Sciatic nerve (tissue), 2 donors: Measurements from ENCODE around the gene SLC32A1. TPM values are rescaled to one million over a fixed set of nuclear protein-coding genes. Genes with fewer than 3 reads are reported as not detected.
A peak's percentile ranks its signal among the peaks of the same experiment; 100 is the strongest.

ENCODE experiments used
- ATAC-seq: fragments of 200-7000 bp; cut with Tn5 transposase; one replicate; pipeline ENCODE4 v1.9.1; 2020; ENCODE audit warnings: mild to moderate bottlenecking, moderate library complexity
- DNase-seq: peaks from one replicate; pipeline ENCODE4 v3.0.0-alpha.2; 2020; ENCODE audit warnings: low spot score
- intact Hi-C: fragments of 100-400 bp; cut with DNase I; formaldehyde crosslinking; loops from one replicate; pipeline ENCODE4 v1.14.2; 2022
- total RNA-seq: library from RNA; stranded (reverse); fragmentation: NEBNext Ultra II Directional; extraction: Animal tissue kit (Norgen Biotek cat#: 25700); gene quantifications from one replicate; pipeline ENCODE4 v1.2.1, GENCODE V29; 2021
- donor health status: DM: no; HTN: no; CAD: no.
- donor health status: DM: no; HTN: no; CAD: no.

Gene SLC32A1
- total RNA-seq, 1 donor from 2014 or later: not detected

- intact Hi-C loops: no loop called here
- ATAC-seq (no peak), DNase-seq (no peak)
Measured at GRCh38 chr20:38724626-38725147, 401 bp downstream of the SLC32A1 start.

GRCh38 chr20:38725148-38725901, 1.0 kb downstream of the SLC32A1 start:
- DNase-seq: no peak
- no peak for ATAC-seq
- intact Hi-C loops: no loop called here

- DNase-seq: no peak
- intact Hi-C loops: no loop called here
- ATAC-seq: no peak
Measured at GRCh38 chr20:38725931-38726803, 1.9 kb downstream of the SLC32A1 start.

- DNase-seq: no peak
- no peak for ATAC-seq
- intact Hi-C loops: no loop called here
Measured at GRCh38 chr20:38726804-38727606, 2.7 kb downstream of the SLC32A1 start.

GRCh38 chr20:38727607-38728190, 3.4 kb downstream of the SLC32A1 start:
- intact Hi-C loops: no loop called here

GRCh38 chr20:38728191-38728781, 4.0 kb downstream of the SLC32A1 start:
- intact Hi-C loops: no loop called here
- DNase-seq (no peak), ATAC-seq (no peak)

More at GRCh38 chr20:38727607-38728190, 3.4 kb downstream of the SLC32A1 start:
- ATAC-seq (no peak), DNase-seq (no peak)

GRCh38 chr20:38728911-38729642, 4.8 kb downstream of the SLC32A1 start:
- intact Hi-C loops: no loop called here
- ATAC-seq (no peak), DNase-seq (no peak)

GRCh38 chr20:38729767-38730166, 5.5 kb downstream of the SLC32A1 start:
- intact Hi-C loops: no loop called here
- DNase-seq (no peak), ATAC-seq (no peak)

- ATAC-seq: no peak
- intact Hi-C loops: no loop called here
- no peak for DNase-seq
Measured at GRCh38 chr20:38730167-38730988, 6.1 kb downstream of the SLC32A1 start.

DNA sequence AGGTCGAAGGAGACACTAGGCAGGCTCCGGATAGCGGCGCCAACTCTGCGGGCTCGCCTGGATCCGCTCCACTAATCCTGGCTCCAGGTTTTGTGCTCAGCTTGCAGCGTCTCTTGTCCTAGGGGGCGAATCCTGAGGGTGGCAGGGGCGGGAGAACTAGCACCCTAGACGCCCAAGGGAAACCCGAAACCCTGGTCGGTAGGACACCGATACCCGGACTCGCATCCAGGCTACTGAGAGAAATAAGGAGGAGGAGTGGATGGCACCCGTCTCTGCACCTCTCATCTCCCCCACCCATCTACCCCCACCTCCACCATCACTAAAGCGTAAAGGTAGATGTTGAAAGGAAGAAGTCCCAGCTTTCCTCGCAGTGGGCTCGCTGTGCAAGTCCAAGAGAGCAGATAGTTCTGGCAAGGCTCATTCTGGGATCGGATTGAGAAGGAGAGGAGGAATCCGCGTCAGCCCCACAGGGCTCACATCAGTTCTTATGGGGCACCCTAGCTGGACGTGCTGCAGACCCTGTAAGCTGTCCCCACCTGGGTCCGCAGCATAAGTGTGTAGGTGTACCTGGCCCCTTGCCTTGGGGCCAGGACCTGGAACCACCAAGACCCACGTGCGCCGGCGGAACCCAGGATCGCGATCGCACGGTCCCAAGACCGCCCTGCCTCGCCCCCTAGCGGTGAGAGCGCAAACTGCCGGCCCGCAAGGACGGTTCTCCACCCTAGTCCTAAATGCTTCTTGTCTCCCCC, 6.9 kb downstream of the SLC32A1 start:
- intact Hi-C loops: no loop called here
- peak; percentile 78 for ATAC-seq
- DNase-seq: peak; percentile 79

- intact Hi-C loops: no loop called here
- DNase-seq (no peak), ATAC-seq (no peak)
Measured at GRCh38 chr20:38731738-38732113, 7.4 kb downstream of the SLC32A1 start.

DNA sequence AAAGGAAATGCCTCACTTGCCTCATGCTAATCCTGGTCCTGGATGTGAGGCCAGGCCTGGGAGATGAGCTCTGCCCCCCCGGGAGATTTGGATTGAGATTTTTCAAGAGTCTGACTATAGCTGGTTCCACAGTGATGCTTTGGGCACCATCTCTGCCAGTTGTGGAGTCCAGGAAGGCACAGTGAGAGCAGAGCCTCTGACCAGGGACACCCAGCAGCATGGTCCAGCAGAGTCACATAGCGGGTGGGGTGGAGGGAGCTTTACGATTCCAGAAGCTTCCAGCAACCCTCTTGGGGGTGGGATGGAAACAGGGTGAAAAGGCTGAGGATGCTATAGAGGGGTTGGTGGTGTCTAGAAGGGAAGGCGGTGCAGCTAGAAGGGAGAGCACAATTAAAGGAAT, 8.7 kb downstream of the SLC32A1 start:
- DNase-seq: no peak
- intact Hi-C loops: no loop called here

GRCh38 chr20:38735172-38735571, 10.9 kb downstream of the SLC32A1 start:
- no peak for ATAC-seq
- no peak for DNase-seq
- intact Hi-C loops: no loop called here

More for the DNA sequence above, 8.7 kb downstream of the SLC32A1 start:
- no peak for ATAC-seq

GRCh38 chr20:38737887-38738286, 13.6 kb downstream of the SLC32A1 start:
- intact Hi-C loops: no loop called here
- ATAC-seq: no peak

GRCh38 chr20:38745757-38746156, 21.5 kb downstream of the SLC32A1 start:
- intact Hi-C loops: loop anchor here (10.0 kb wide), 1 partner anchor 101 kb away; no protein-coding TSS in a partner anchor
- no peak for ATAC-seq
- no peak for DNase-seq

More at GRCh38 chr20:38737887-38738286, 13.6 kb downstream of the SLC32A1 start:
- no peak for DNase-seq

DNA sequence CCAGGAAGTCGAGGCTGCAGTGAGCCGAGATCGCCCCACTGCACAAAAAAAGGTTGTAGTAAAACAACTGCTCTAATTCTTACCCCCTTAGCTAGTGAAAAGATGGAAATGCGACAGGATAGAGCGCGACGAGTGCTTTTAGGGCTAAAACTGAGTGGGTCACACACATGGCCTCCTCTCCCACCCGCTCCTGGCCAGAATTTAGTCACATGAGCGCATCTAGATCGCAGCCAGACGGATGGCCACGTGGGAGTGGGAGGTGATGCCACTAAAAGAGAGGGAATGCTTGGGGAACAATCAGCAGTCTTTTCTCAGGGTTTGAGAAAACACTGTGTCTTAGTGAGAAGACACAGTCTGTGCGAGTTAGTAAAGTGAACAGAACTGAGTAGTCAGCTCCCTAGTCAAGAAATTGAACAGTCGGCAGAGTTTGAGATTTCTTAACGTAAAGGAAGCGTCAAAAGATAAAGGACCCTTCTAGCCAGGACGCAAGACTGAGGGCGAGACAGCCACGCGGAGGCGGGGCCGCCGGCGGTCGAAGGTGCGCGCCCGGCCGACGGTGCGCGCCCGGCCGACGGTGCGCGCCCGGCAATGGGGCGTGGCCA, 23.3 kb downstream of the SLC32A1 start:
- intact Hi-C loops: loop anchor here (10.0 kb wide), 1 partner anchor 103 kb away; no protein-coding TSS in a partner anchor
- DNase-seq: no peak
- ATAC-seq: no peak
